HepG2 (cell line): ENCODE measurements around the gene CTNNA3. TPM values are rescaled to one million over a fixed set of nuclear protein-coding genes. Genes with fewer than 3 reads are reported as not detected.
A peak's percentile ranks its signal among the peaks of the same experiment; 100 is the strongest.

Experiments used
- AKAP8 ChIP-seq: sonication (generic); formaldehyde crosslinking; IDR thresholded peaks from 2 replicates; pipeline ENCODE4 v1.5.1; 2020; ENCODE audit warnings: mild to moderate bottlenecking, missing genetic modification reagents
- FOXA1 ChIP-seq, 2 experiments: fragments of 450-650 bp in 1 of 2; sonication (generic) in 1 of 2; formaldehyde crosslinking in 1 of 2; IDR thresholded peaks; 2 replicates each; pipeline versions ENCODE4 v1.4.0 to v1.6.1; 2016 to 2020; ENCODE audit warnings: missing genetic modification reagents in 1 of 2
- HNF1A ChIP-seq, 2 experiments: sonication (generic) in 1 of 2; formaldehyde crosslinking in 1 of 2; IDR thresholded peaks; 2 replicates each; pipeline versions ENCODE4 v1.4.0 to v1.6.1; 2016 to 2020; ENCODE audit warnings: borderline replicate concordance in 1 of 2, low read depth in 1 of 2, mild to moderate bottlenecking in 1 of 2, missing genetic modification reagents in 1 of 2
- KDM5A ChIP-seq: fragments of 200-600 bp; sonication (generic); IDR thresholded peaks from 2 replicates; pipeline ENCODE4 v1.7.0; 2018; ENCODE audit warnings: antibody characterized with exemption, mild to moderate bottlenecking, low read length, borderline replicate concordance
- MIXL1 ChIP-seq: IDR thresholded peaks from 2 replicates; pipeline ENCODE4 v1.6.1; 2016
- NFE2L1 ChIP-seq: sonication (generic); formaldehyde crosslinking; IDR thresholded peaks from 2 replicates; pipeline ENCODE4 v1.4.0; 2020; ENCODE audit warnings: missing genetic modification reagents, mild to moderate bottlenecking, borderline replicate concordance
- NFE2L2 ChIP-seq: fragments of 150-350 bp; IDR thresholded peaks from 2 replicates; pipeline ENCODE4 v1.6.1; 2014; ENCODE audit warnings: low read length
- NONO ChIP-seq, 2 experiments: fragments of 450-650 bp in 1 of 2; sonication (generic) in 1 of 2; formaldehyde crosslinking in 1 of 2; IDR thresholded peaks in 1 of 2; conservative IDR thresholded peaks in 1 of 2; 2 replicates each; pipeline versions ENCODE4 v1.6.1 to v1.8.0; 2017 to 2022; ENCODE audit warnings: mild to moderate bottlenecking in 1 of 2, missing genetic modification reagents in 1 of 2, moderate library complexity in 1 of 2
- PHF8 ChIP-seq: sonication (generic); formaldehyde crosslinking; IDR thresholded peaks from 2 replicates; pipeline ENCODE4 v1.5.0; 2020; ENCODE audit warnings: missing genetic modification reagents
- POGZ ChIP-seq: sonication (generic); formaldehyde crosslinking; IDR thresholded peaks from 2 replicates; pipeline ENCODE4 v1.4.0; 2020; ENCODE audit warnings: mild to moderate bottlenecking, missing genetic modification reagents
- SALL1 ChIP-seq: sonication (generic); formaldehyde crosslinking; IDR thresholded peaks from 2 replicates; pipeline ENCODE4 v1.8.0; 2022; ENCODE audit warnings: mild to moderate bottlenecking, missing genetic modification reagents
- SOX6 ChIP-seq, 2 experiments: fragments of 450-650 bp in 1 of 2; sonication (generic) in 1 of 2; formaldehyde crosslinking in 1 of 2; IDR thresholded peaks; 2 replicates each; pipeline versions ENCODE4 v1.4.0 to v1.6.1; 2017 to 2020; ENCODE audit warnings: antibody characterized with exemption in 1 of 2, mild to moderate bottlenecking in 1 of 2, missing genetic modification reagents in 1 of 2
- TRAFD1 ChIP-seq: sonication (generic); formaldehyde crosslinking; IDR thresholded peaks from 2 replicates; pipeline ENCODE4 v1.5.1; 2020; ENCODE audit warnings: missing genetic modification reagents, mild to moderate bottlenecking, borderline replicate concordance
- ZBTB43 ChIP-seq: sonication (generic); formaldehyde crosslinking; conservative IDR thresholded peaks from 2 replicates; pipeline ENCODE4 v1.4.0; 2020; ENCODE audit warnings: missing genetic modification reagents
- ZNF510 ChIP-seq: sonication (generic); formaldehyde crosslinking; IDR thresholded peaks from 2 replicates; pipeline ENCODE4 v1.4.0; 2020; ENCODE audit warnings: low read depth, mild to moderate bottlenecking, missing genetic modification reagents
- ZNF597 ChIP-seq: sonication (generic); formaldehyde crosslinking; IDR thresholded peaks from 2 replicates; pipeline ENCODE4 v1.5.0; 2020; ENCODE audit warnings: missing genetic modification reagents
- ZNF629 ChIP-seq: sonication (generic); formaldehyde crosslinking; conservative IDR thresholded peaks from 2 replicates; pipeline ENCODE4 v1.5.0; 2020; ENCODE audit warnings: missing genetic modification reagents
- ZNF639 ChIP-seq: conservative IDR thresholded peaks from 2 replicates; pipeline ENCODE4 v1.6.1; 2018; ENCODE audit warnings: missing genetic modification reagents
- ZNF7 ChIP-seq: IDR thresholded peaks from 2 replicates; pipeline ENCODE4 v1.6.1; 2016; ENCODE audit warnings: missing biosample characterization, missing genetic modification reagents
- ZNF724P ChIP-seq: sonication (generic); formaldehyde crosslinking; IDR thresholded peaks from 2 replicates; pipeline ENCODE4 v1.8.0; 2022; ENCODE audit warnings: missing genetic modification reagents, borderline replicate concordance
- polyA plus RNA-seq, 8 experiments: library from polyadenylated mRNA; depleted of rRNA in 3 of 8; stranded (reverse) in 7 of 8; unstranded in 1 of 8; fragments of >200 nt; fragmentation: Illumina TruSeq in 4 of 8; extraction: Trizol in 4 of 8; gene quantifications; 2 replicates each; pipeline versions ENCODE4 v1.2.1 to v1.2.3, GENCODE V29; 2011 to 2016; ENCODE audit warnings: low read depth in 4 of 8, missing spikeins in 1 of 8, mixed read lengths in 1 of 8; ENCODE audit not compliant: insufficient read depth in 1 of 8
- total RNA-seq, 5 experiments: library from RNA; depleted of rRNA; stranded (reverse); fragments of >200 nt; fragmentation: Illumina TruSeq; extraction: Trizol; gene quantifications; 2 replicates each; pipeline ENCODE4 v1.2.3, GENCODE V29; 2016; ENCODE audit warnings: low read depth in 1 of 5

Gene CTNNA3
- total and polyA plus RNA-seq, 2 of the 13 experiments (the other 11 are each of a cell fraction or from before 2014, with no cell fraction given): not detected

- TF ChIP-seq HNF1A (IDR thresholded peaks at IDR 0.05; ENCODE audit: low read depth) (no peak), HNF1A (CRISPR knock-in tag; IDR thresholded peaks at IDR 0.05; ENCODE audit: borderline replicate concordance) (no peak), ZNF597 (no peak), ZNF510 (CRISPR knock-in tag) (no peak), MIXL1 (CRISPR knock-in tag) (peak; percentile 91), AKAP8 (CRISPR knock-in tag) (no peak), ZNF7 (0 out of 2 replicates have a peak, but pooled peaks have one; percentile 35), SOX6 (IDR thresholded peaks at IDR 0.05) (no peak), SOX6 (CRISPR knock-in tag; IDR thresholded peaks at IDR 0.05) (peak; percentile 54; the same call in 1 of the 2 replicates), ZBTB43 (0 out of 2 replicates have a peak, but pooled peaks have one; percentile 24), NFE2L1 (CRISPR knock-in tag) (no peak), NFE2L2 (no peak), FOXA1 (IDR thresholded peaks at IDR 0.05) (no peak), FOXA1 (CRISPR knock-in tag; IDR thresholded peaks at IDR 0.05) (peak; percentile 33; the same call in 1 of the 2 replicates), SALL1 (CRISPR knock-in tag) (peak; percentile 56; the same call in 1 of the 2 replicates), PHF8 (CRISPR knock-in tag) (no peak), TRAFD1 (CRISPR knock-in tag) (no peak), ZNF629 (CRISPR knock-in tag) (no peak), ZNF724P (CRISPR knock-in tag) (no peak), ZNF639 (CRISPR knock-in tag) (no peak), POGZ (0 out of 2 replicates have a peak, but pooled peaks have one; percentile 15), KDM5A (no peak), NONO (IDR thresholded peaks at IDR 0.05) (no peak), NONO (CRISPR knock-in tag; conservative IDR thresholded peaks at IDR 0.05) (peak; percentile 38; the same call in 1 of the 2 replicates)
Observed at GRCh38 chr10:66572700-66573099, 1123.3 kb downstream of the CTNNA3 start (continued).
